K562 (cell line): Measurements from ENCODE around the gene AGMO. TPM values are rescaled to one million over a fixed set of nuclear protein-coding genes. Genes with fewer than 3 reads are reported as not detected.

Experiments
- ATAC-seq: fragments of 200-7000 bp; cut with Tn5 transposase; 3 replicates; pipeline ENCODE4 v1.9.1; 2020; ENCODE audit warnings: moderate library complexity
- BruUV-seq: library from RNA; stranded (reverse); fragments of 400-500 nt; replicated peaks from 2 replicates; lab custom pipeline; 2021; lab: Mats Ljungman, UMichigan
- CTCF ChIA-PET: fragments of 300-600 bp; formaldehyde crosslinking; extraction: SDS; loops from one replicate; lab custom pipeline; 2021; ENCODE audit warnings: low intra/inter-chr PET ratio; lab: Yijun Ruan, JAX
- POLR2A ChIA-PET: fragments of 300-600, 350-650 bp; sonication (Branson Sonifier 250); formaldehyde crosslinking; extraction: SDS; loops from one replicate; lab custom pipeline; 2021; ENCODE audit warnings: antibody characterized with exemption, inconsistent platforms; lab: Yijun Ruan, JAX
- DNase-seq, 4 experiments: peaks; one replicate each; pipeline versions ENCODE4 v3.0.0 to v3.0.0-alpha.2; 2011 to 2018; ENCODE audit warnings: low spot score in 3 of 4, mixed read lengths in 3 of 4; ENCODE audit errors: extremely low read depth in 1 of 4
- FAIRE-seq: peaks from 2 replicates; lab custom pipeline; 2011; peaks lifted over from hg19 to GRCh38; lab: Jason Lieb, UNC
- H2AFZ ChIP-seq: 2 replicates; pipeline ENCODE4 v1.6.0; 2011; ENCODE audit warnings: low read depth, low read length, control low read depth, inconsistent platforms
- H3K27ac ChIP-seq: fragments of 200-600 bp; 3 replicates; pipeline ENCODE4 v1.8.0; 2011; ENCODE audit warnings: low read depth, mild to moderate bottlenecking, control low read depth, inconsistent platforms, low read length, moderate library complexity, mixed read lengths; ENCODE audit errors: extremely low read depth
- H3K27me3 ChIP-seq, 2 experiments: fragments of 300-600 bp in 1 of 2; 2 replicates in 1 of 2; 3 replicates in 1 of 2; pipeline versions ENCODE4 v1.6.0 to v1.8.0; 2011; ENCODE audit warnings: inconsistent platforms in 2 of 2, low read length in 2 of 2, mild to moderate bottlenecking in 1 of 2, mixed read lengths in 1 of 2, moderate library complexity in 1 of 2; ENCODE audit not compliant: control insufficient read depth in 2 of 2, insufficient read depth in 2 of 2
- H3K36me3 ChIP-seq: fragments of 300-600 bp; 3 replicates; pipeline ENCODE4 v1.8.0; 2011; ENCODE audit warnings: mild to moderate bottlenecking, low read length, inconsistent platforms; ENCODE audit not compliant: control insufficient read depth, insufficient read depth
- H3K4me1 ChIP-seq, 2 experiments: fragments of 200-600 bp in 1 of 2; replicated peaks in 1 of 2; 2 replicates in 1 of 2; 3 replicates in 1 of 2; pipeline versions ENCODE4 v1.5.1 to v1.8.0; 2011; ENCODE audit warnings: inconsistent platforms in 2 of 2, low read length in 2 of 2, mild to moderate bottlenecking in 1 of 2, mixed read lengths in 1 of 2, moderate library complexity in 1 of 2; ENCODE audit not compliant: control insufficient read depth in 2 of 2, insufficient read depth in 2 of 2
- H3K4me2 ChIP-seq: 2 replicates; pipeline ENCODE4 v1.6.1; 2011; ENCODE audit warnings: low read length, control low read depth, inconsistent platforms, mixed read lengths; ENCODE audit not compliant: insufficient read depth
- H3K4me3 ChIP-seq: fragments of 200-600 bp; sonication (generic), shearing (Covaris generic); 2 replicates; pipeline ENCODE4 v1.5.1; 2016; ENCODE audit warnings: control low read depth, inconsistent platforms
- H3K79me2 ChIP-seq: fragments of 200-600 bp; 3 replicates; pipeline ENCODE4 v1.8.0; 2011; ENCODE audit warnings: low read length, inconsistent platforms; ENCODE audit not compliant: control insufficient read depth, insufficient read depth
- H3K9ac ChIP-seq, 2 experiments: 2 replicates each; pipeline versions ENCODE4 v1.6.0 to v1.6.1; 2011; ENCODE audit warnings: low read depth in 2 of 2, low read length in 2 of 2, control low read depth in 1 of 2, inconsistent platforms in 1 of 2, mild to moderate bottlenecking in 1 of 2, mixed read lengths in 1 of 2; ENCODE audit not compliant: insufficient read depth in 1 of 2
- H3K9me1 ChIP-seq: one replicate; pipeline ENCODE4 v1.6.0; 2011; ENCODE audit warnings: inconsistent platforms, mild to moderate bottlenecking, low read length, moderate library complexity; ENCODE audit not compliant: control insufficient read depth, insufficient read depth
- H3K9me3 ChIP-seq: replicated peaks from 2 replicates; pipeline ENCODE4 v1.5.1; 2011; ENCODE audit warnings: low read depth, low read length, inconsistent platforms; ENCODE audit not compliant: control insufficient read depth, insufficient read depth
- H4K20me1 ChIP-seq: replicated peaks from 2 replicates; pipeline ENCODE4 v1.6.1; 2011; ENCODE audit warnings: low read length, inconsistent platforms, mixed read lengths; ENCODE audit not compliant: control insufficient read depth, insufficient read depth
- BRD9 ChIP-seq: fragments of 450-650 bp; IDR thresholded peaks from 2 replicates; pipeline ENCODE4 v1.6.1; 2018; ENCODE audit warnings: low read depth; ENCODE audit not compliant: partially characterized antibody
- CCNT2 ChIP-seq: IDR thresholded peaks from 2 replicates; pipeline ENCODE4 v1.6.1; 2011; ENCODE audit warnings: borderline replicate concordance, low read depth, mild to moderate bottlenecking, moderate library complexity, mixed read lengths, low read length; ENCODE audit not compliant: insufficient read length; ENCODE audit errors: extremely low read depth
- ELK3 ChIP-seq: fragments of 450-650 bp; formaldehyde crosslinking; IDR thresholded peaks from 2 replicates; pipeline ENCODE4 v1.4.0; 2020; ENCODE audit warnings: mild to moderate bottlenecking
- IRF2 ChIP-seq: sonication (generic); formaldehyde crosslinking; IDR thresholded peaks from 2 replicates; pipeline ENCODE4 v1.8.1; 2022; ENCODE audit warnings: mild to moderate bottlenecking, missing genetic modification reagents
- LCOR ChIP-seq: sonication (generic); formaldehyde crosslinking; IDR thresholded peaks from 2 replicates; pipeline ENCODE4 v1.8.0; 2022; ENCODE audit warnings: mild to moderate bottlenecking, missing genetic modification reagents
- RCOR1 ChIP-seq, 2 experiments: IDR thresholded peaks; 2 replicates each; pipeline ENCODE4 v1.6.1; 2012; ENCODE audit warnings: low read depth in 2 of 2, low read length in 2 of 2, borderline replicate concordance in 1 of 2, improper control_type of control experiment in 1 of 2
- SNIP1 ChIP-seq: fragments of 450-650 bp; IDR thresholded peaks from 2 replicates; pipeline ENCODE4 v1.7.1; 2017; ENCODE audit warnings: low read depth, mild to moderate bottlenecking
- ZNF165 ChIP-seq: fragments of 250-450 bp; sonication (Bioruptor Pico); IDR thresholded peaks from 2 replicates; pipeline ENCODE4 v1.4.0; 2020; ENCODE audit warnings: borderline replicate concordance
- ZNF76 ChIP-seq: fragments of 250-450 bp; sonication (Bioruptor Pico); IDR thresholded peaks from 2 replicates; pipeline ENCODE4 v1.4.0; 2020; ENCODE audit warnings: mild to moderate bottlenecking, moderate library complexity, borderline replicate concordance
- WGBS: fragments of 100-300 bp; shearing (Covaris generic); methylation state at CpG from one replicate; pipeline ENCODE4 v1.1.6; 2016; ENCODE audit warnings: low coverage, mixed read lengths; ENCODE audit not compliant: insufficient coverage; ENCODE audit errors: missing lambda C conversion rate; 5-methylcytosine and 5-hydroxymethylcytosine counted together
- in situ Hi-C: fragments of 300-500 bp; cut with MboI; formaldehyde crosslinking; loops from 4 replicates; pipeline ENCODE4 v1.15.0; 2018; ENCODE audit warnings: inconsistent platforms, mixed read lengths
- intact Hi-C: fragments of 100-400 bp; cut with micrococcal nuclease; formaldehyde crosslinking; loops from 2 replicates; pipeline ENCODE4 v1.14.2; 2022
- polyA plus RNA-seq, 8 experiments: library from polyadenylated mRNA; depleted of rRNA in 4 of 8; stranded (reverse) in 5 of 8; unstranded in 3 of 8; fragments of >200 nt; fragmentation: Nextera tagmentation in 2 of 8; fragmentation: Illumina TruSeq in 1 of 8; extraction: Ambion mirVana in 2 of 8; extraction: Trizol in 1 of 8; gene quantifications; 2 replicates each; pipeline versions ENCODE4 v1.2.1 to v1.2.3, GENCODE V29; 2011 to 2014; ENCODE audit warnings: inconsistent platforms in 1 of 8, missing spikeins in 1 of 8
- total RNA-seq, 7 experiments: library from RNA; depleted of rRNA in 6 of 7; stranded (reverse); fragments of >200 nt in 6 of 7; fragmentation: Illumina TruSeq in 2 of 7; extraction: Trizol in 2 of 7; gene quantifications; 2 replicates each; pipeline versions ENCODE4 v1.2.1 to v1.2.3, GENCODE V29; 2011 to 2021; ENCODE audit warnings: low replicate concordance in 1 of 7

Gene AGMO
- total and polyA plus RNA-seq, 9 of the 15 experiments (the other 6 are each of a cell fraction or from before 2014, with no cell fraction given) = 0.30 to 1.4 (median 0.69) TPM; not detected in 1

DNA sequence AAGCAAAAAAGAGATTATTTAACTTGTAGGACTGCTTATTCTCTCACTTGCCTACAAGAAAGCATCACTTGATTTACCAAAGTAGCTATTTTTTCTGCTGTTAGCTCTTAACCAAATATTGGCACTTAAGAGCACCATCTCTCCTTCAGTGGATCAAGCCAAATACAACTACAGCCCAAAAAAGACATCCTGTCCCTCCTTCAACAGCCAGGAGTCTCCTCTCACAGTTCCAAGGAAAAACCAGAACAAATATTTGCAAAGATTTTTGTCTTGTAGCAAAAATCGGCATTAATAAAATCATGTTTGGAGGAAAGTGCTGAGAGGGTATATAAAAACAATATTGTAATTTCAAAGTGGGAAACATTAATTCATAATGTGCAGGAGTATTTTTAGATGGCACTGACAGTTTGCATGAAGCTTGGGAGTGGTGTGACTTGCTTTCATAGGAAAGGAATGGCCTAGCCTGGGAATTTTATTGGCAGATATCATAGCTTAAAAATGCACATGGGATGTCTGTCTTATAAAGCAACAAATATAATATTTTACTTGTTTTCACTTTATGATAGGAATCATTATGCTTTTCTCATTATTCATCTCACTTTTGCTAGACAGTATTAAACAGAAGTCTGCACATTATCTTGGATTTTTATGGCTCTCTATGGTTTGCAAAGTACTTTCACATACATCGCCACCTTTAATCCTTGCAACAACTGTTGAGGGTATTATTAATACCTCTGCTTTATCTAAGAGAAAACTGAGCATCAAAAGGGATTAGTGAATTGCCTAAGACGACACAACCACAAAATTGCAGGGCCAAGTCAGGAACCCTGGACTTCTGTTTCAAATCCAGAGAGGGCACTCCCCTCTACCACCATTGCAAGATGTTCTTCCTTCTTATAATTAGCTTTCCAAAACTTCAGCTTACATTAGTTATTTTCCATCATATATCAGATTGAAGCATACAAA lies 103.5 kb downstream of the AGMO start:
- no peak overlapping the region for H2AFZ ChIP-seq
- no peak for DNase-seq
- H3K4me2 ChIP-seq = no peak overlapping the region
- in situ Hi-C loops (no loop called here), intact Hi-C loops (no loop called here)
- 0% methylated on average over 3 of the region's 3 CpGs for WGBS
- H3K4me1 ChIP-seq = no peaks in the 10 kb centered on the region
- no peak for ATAC-seq
- no peak overlapping the region for H3K4me3 ChIP-seq
- H4K20me1 ChIP-seq = no peaks in the 10 kb centered on the region
- no peaks in the 10 kb centered on the region for H3K27me3 ChIP-seq
- POLR2A ChIA-PET = interaction anchor here (0.7 kb wide), 1 partner anchor 204 kb away, joined by 3 read pairs; no protein-coding TSS in a partner anchor
- FAIRE-seq = no peak
- no peaks in the 10 kb centered on the region for H3K9me1 ChIP-seq
- H3K9ac ChIP-seq = no peak overlapping the region
- no peaks in the 10 kb centered on the region for H3K36me3 ChIP-seq
- 0 out of 2 replicates have a peak, but pooled peaks cover 1% of the 10 kb centered on the region for H3K9me3 ChIP-seq
- CTCF ChIA-PET = no interaction called here
- no peak overlapping the region for H3K27ac ChIP-seq
- BruUV-seq = no TSS peak
- H3K79me2 ChIP-seq = no peaks in the 10 kb centered on the region
- TF ChIP-seq ELK3 (CRISPR knock-in tag) (no peak), ZNF76 (CRISPR knock-in tag) (no peak), IRF2 (CRISPR knock-in tag) (no peak), ZNF165 (no peak), RCOR1 (IDR thresholded peaks at IDR 0.05; ENCODE audit: borderline replicate concordance in 1 of 2, low read depth in 2 of 2, low read length in 2 of 2) (no peak), BRD9 (no peak), LCOR (no peak), SNIP1 (no peak), CCNT2 (no peak)
